ENCODE results near the gene IFFO2. TPM values are rescaled to one million over a fixed set of nuclear protein-coding genes. Genes with fewer than 3 reads are reported as not detected.

IFFO2 gene
- total and polyA plus RNA-seq, 2 of the 8 experiments (the other 6 are each of a cell fraction or from before 2014, with no cell fraction given) = 6.6 to 10.4 TPM

MicroRNAs encoded within 50 kb of the gene (microRNA counts, 767-probe panel; counts per million panel counts)
- 879 counts per million, percentile 95 among the panel's probes with 10 or more counts for microRNA hsa-miR-1290

Small RNA genes lying within 50 kb of the gene (microRNA-seq; reads per million reads assigned to microRNA genes)
- gene MIR1290 (ENCODE audit: borderline microRNAs expressed in 2 of 2, borderline number of aligned reads in 2 of 2, borderline replicate concordance in 1 of 2) (0 reads per million in 2 experiments), gene MIR4695 (ENCODE audit: borderline microRNAs expressed in 2 of 2, borderline number of aligned reads in 2 of 2, borderline replicate concordance in 1 of 2) (0.20 to 0.23 reads per million in 2 experiments)

Small RNA genes lying within 50 kb of the gene (small RNA-seq; reads per million reads assigned to genes)
- gene MIR1290 (ENCODE audit: insufficient read depth) = not detected
- gene MIR4695 (ENCODE audit: insufficient read depth) = not detected

Other genes with a start within 250 kb of the IFFO2 start
- not detected in 2 replicates for gene TAS1R2, start 97.0 kb downstream of the IFFO2 start, total RNA-seq (2021; fragmentation: NEBNext Ultra II Directional; extraction: Animal tissue kit (Norgen Biotek cat#: 25700))
- not detected in 2 replicates for gene TAS1R2, start 97.0 kb downstream of the IFFO2 start, polyA plus RNA-seq (2011; rRNA removed)
- 29.4 and 30.3 TPM in 2 replicates for gene ALDH4A1, start 54.1 kb downstream of the IFFO2 start, total RNA-seq (2021; fragmentation: NEBNext Ultra II Directional; extraction: Animal tissue kit (Norgen Biotek cat#: 25700))
- 35.9 and 57.4 TPM in 2 replicates for gene ALDH4A1, start 54.1 kb downstream of the IFFO2 start, polyA plus RNA-seq (2011; rRNA removed)